ENCODE results near the gene ZNF22.

The ZNF22 gene

DNA sequence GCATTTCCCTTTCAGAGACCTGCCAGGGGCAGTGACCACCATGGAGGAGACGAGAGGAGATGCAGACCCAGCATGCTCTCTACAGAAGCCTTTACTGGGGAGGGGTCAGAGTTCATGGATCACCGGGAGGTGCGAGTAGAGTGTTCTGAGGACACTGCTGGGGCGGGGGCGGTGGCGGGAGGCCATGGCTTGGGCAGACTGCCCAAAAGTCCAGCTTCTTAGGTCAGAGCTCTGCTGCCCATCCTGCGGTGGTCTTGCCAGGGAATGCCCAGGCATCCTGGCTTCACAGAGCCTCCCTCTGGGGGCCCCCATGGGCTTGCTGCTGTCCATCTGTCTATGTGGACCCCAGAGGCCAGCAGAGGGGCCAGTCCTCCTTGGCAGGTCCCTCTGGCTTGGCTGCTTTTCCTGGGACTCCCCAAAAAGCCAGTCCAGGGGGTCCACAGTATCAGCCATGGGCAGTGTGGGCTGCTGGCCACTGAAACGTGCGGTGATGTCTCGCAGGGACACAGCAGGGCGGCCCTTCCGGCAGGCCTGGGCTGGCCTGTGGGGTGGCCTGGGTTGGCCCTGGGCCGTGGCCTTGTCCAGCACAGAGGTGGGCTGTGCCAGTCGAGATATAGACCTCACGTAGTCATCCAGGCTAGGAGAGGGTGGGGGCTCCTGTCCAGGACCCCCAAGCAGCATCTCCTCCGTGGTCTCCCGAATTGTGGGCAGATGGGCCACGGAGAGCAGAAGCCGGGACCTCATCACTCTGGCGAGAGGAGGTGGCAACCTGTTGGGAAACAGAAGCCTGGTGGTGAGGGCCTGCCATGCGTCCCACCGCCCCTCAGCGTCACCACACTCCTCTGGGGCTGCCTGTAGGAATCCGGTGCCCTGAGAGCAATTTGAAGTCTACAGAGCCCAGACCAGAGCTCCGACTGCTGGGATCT lies 23.2 kb upstream of the ZNF22 start:
- no peak for DNase-seq (ENCODE audit: low read depth)

- no peak for DNase-seq (ENCODE audit: low read depth)
Observed at GRCh38 chr10:44978213-44978569, 22.5 kb upstream of the ZNF22 start.

- DNase-seq (ENCODE audit: low read depth) = no peak
Observed at GRCh38 chr10:44978570-44979280, 22.0 kb upstream of the ZNF22 start, which contains the start of gene DEPP1. DEPP1 (minus strand) TSS chr10:44978809; CDS start chr10:44978030, 779 bp downstream.

GRCh38 chr10:44979281-44980191 lies 21.2 kb upstream of the ZNF22 start:
- DNase-seq (ENCODE audit: low read depth) = no peak

- no peak for DNase-seq (ENCODE audit: low read depth)
Observed at GRCh38 chr10:44980309-44981171, 20.2 kb upstream of the ZNF22 start.

- DNase-seq (ENCODE audit: low read depth) = no peak
Observed at GRCh38 chr10:44981172-44982113, 19.3 kb upstream of the ZNF22 start.

GRCh38 chr10:44982114-44982460 lies 18.6 kb upstream of the ZNF22 start:
- no peak for DNase-seq (ENCODE audit: low read depth)

- DNase-seq (ENCODE audit: low read depth) = no peak
Observed at GRCh38 chr10:44982496-44982895, 18.2 kb upstream of the ZNF22 start.

- DNase-seq (ENCODE audit: low read depth) = no peak
Observed at GRCh38 chr10:44983066-44983894, 17.4 kb upstream of the ZNF22 start.

DNA sequence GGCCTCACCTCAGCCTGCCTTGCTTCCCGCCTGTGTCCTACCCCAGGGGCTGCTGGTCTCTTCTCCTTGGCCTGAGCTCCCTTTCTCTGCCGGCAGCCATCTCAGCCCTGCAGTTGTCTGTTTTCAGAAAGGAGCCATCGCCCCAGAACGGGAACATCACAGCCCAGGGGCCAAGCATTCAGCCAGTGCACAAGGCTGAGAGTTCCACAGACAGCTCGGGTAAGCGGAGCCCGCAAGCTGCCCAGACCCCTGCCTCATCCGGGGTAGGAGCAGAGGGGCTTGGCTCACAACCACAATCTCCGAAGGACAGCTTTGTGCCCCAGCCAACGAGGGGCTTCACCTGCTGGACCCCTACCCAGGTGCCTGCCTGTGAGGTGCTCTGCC lies 16.8 kb upstream of the ZNF22 start:
- DNase-seq (ENCODE audit: low read depth) = no peak

- DNase-seq (ENCODE audit: low read depth) = no peak
Observed at GRCh38 chr10:44984671-44985101, 16.0 kb upstream of the ZNF22 start.

DNA sequence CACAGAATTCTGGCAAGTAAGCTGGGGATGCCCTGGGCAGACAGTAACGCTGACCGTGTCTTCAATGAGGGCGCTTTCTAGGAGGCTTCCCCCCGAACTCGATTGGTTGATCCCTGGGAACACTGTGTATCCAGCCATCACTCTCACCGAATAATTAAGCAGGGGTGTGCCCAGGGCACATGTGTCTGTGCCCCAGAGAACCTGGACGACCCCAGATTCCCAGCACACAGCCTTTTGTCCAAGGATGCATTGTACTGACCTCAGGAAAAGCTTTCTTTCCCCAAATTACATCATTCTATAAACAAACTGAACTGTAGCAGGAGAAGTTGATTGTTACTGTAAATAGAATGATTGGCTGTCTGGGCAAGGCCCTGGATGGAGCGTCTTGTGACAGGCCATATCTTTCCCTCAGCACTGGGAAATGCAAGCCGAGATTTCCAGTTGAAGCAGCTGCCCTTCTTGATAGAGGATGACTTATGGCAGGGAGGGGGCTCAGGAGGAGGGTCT lies 15.5 kb upstream of the ZNF22 start:
- DNase-seq (ENCODE audit: low read depth) = no peak

GRCh38 chr10:44986179-44986578 lies 14.5 kb upstream of the ZNF22 start:
- DNase-seq (ENCODE audit: low read depth) = no peak

DNA sequence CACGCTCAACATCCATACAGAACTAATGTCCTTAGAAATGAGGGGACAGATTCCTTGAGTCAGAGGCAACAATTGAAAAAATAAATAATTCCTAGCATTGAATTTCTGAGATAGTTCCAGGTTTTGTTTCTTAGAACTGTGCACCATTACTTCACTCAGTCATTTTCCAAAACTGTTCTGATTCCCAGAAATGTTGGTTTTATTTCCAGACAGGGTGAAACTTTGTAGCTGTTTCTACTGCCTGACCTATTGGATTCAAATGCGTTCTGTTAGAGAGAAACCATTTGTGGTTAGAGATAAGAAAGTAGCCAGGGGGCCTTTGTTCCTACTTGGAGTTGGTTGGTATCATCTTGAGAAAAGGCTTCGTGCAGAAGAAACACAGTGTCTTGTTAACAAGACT lies 14.1 kb upstream of the ZNF22 start:
- DNase-seq (ENCODE audit: low read depth) = no peak

- DNase-seq (ENCODE audit: low read depth) = no peak
Observed at GRCh38 chr10:44988957-44989585, 11.7 kb upstream of the ZNF22 start.

GRCh38 chr10:44989597-44990301 lies 11.0 kb upstream of the ZNF22 start:
- DNase-seq (ENCODE audit: low read depth) = no peak

DNA sequence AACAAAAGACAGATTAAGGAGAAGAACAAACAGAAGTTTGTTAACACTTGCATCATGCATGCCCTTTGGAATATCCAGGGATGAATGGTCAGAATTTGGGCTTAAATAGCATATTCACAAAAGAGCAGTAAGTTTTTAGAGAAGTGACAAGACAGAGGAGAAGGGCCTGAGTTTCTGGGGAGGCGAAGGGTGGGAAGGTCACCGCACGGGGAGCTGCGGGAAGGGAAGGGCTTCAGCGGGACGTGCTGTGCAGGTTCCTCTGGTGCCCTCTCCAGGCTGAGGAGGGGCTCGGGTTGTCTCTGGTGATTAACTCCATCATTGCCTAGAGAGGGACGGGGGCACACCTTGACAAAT lies 10.4 kb upstream of the ZNF22 start:
- DNase-seq (ENCODE audit: low read depth) = no peak

DNA sequence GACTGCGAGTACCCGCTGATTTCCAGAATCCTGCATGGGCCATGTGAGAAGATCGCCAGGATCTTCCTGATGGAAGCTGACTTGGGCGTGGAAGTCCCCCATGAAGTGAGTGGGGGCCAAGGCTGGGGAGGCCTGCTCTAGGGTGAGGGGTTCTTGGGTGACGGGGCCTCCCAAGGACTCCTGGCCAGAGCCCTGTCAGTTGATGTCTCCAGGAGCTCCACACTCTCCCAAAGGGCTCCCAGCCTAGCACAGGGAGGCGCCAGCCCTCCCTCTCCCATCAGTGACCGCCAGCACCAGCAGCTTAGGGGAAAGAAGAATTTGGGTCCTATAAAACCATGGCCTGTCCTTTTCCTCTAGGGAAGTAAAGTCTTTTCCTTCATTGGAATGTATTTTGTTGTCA lies 9.8 kb upstream of the ZNF22 start:
- DNase-seq (ENCODE audit: low read depth) = no peak
